Calu3 (cell line): Measurements from ENCODE around the gene TEX51. TPM values are rescaled to one million over a fixed set of nuclear protein-coding genes. Genes with fewer than 3 reads are reported as not detected.

Experiments
- BruUV-seq: library from RNA; stranded (reverse); fragments of 400-500 nt; replicated peaks from 2 replicates; lab custom pipeline; 2021; lab: Mats Ljungman, UMichigan
- CTCF ChIA-PET: fragments of 300-600 bp; sonication (Branson Sonifier 250); formaldehyde crosslinking; loops from one replicate; lab custom pipeline; 2022; ENCODE audit warnings: antibody characterized with exemption; lab: Charles Lee
- DNase-seq: peaks from one replicate; pipeline ENCODE4 v3.0.0; 2022
- H3K27ac Mint-ChIP-seq: one replicate; pipeline ENCODE4 v1.8.0; 2022; ENCODE audit warnings: mixed read lengths; ENCODE audit not compliant: unreplicated experiment
- H3K27me3 Mint-ChIP-seq: one replicate; pipeline ENCODE4 v1.8.0; 2022; ENCODE audit warnings: mixed read lengths; ENCODE audit not compliant: unreplicated experiment
- H3K36me3 Mint-ChIP-seq: one replicate; pipeline ENCODE4 v1.8.0; 2022; ENCODE audit warnings: mild to moderate bottlenecking, moderate library complexity, mixed read lengths; ENCODE audit not compliant: insufficient read depth, unreplicated experiment
- H3K4me1 Mint-ChIP-seq: one replicate; pipeline ENCODE4 v1.8.0; 2022; ENCODE audit warnings: mild to moderate bottlenecking, low read depth, mixed read lengths; ENCODE audit not compliant: unreplicated experiment
- H3K4me3 Mint-ChIP-seq: one replicate; pipeline ENCODE4 v1.8.0; 2022; ENCODE audit warnings: mild to moderate bottlenecking, low read depth, moderate library complexity, mixed read lengths; ENCODE audit not compliant: unreplicated experiment
- H3K9me3 Mint-ChIP-seq: one replicate; pipeline ENCODE4 v1.8.0; 2022; ENCODE audit warnings: low read depth, mixed read lengths; ENCODE audit not compliant: unreplicated experiment
- intact Hi-C: fragments of 100-400 bp; cut with micrococcal nuclease; formaldehyde crosslinking; loops from one replicate; pipeline ENCODE4 v1.10.0; 2022; ENCODE audit not compliant: unreplicated experiment
- total RNA-seq: library from RNA; stranded (reverse); gene quantifications from 2 replicates; pipeline ENCODE4 v1.2.3, GENCODE V29; 2022
- TF ChIP-seq, protein P1 (sequence below): fragments of 200-600 bp; IDR thresholded peaks from one replicate; pipeline ENCODE4 v1.8.0; 2022; ENCODE audit warnings: antibody characterized with exemption; ENCODE audit not compliant: unreplicated experiment

Gene TEX51
- total RNA-seq, 1 experiment from 2014 or later = not detected

DNA sequence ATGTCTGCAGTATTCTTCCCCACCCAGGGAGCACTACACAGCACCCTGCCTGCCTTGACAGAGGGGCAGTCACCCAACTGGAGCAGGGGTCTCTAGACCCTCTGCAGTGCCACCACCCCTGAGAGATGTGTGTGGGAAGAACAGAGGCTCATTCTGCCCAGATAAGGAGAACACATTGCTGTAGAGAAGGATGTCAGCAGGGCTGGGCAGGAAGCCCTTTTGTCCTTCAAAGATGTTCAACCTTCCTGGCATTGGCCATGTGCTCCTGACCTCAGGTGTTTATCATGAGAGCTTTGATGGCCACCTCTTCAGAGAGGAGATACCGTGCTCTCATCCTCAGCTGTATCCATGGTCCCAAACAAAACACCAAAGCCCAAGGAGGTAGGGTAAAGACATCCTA is 4.6 kb upstream of the TEX51 start:
- Mint-ChIP-seq H3K36me3 (no peaks in the 10 kb centered on the region), H3K9me3 (peaks cover 5% of the 10 kb centered on the region), H3K27ac (no peak overlapping the region), H3K4me1 (no peaks in the 10 kb centered on the region), H3K27me3 (peaks cover 18% of the 10 kb centered on the region), H3K4me3 (no peak overlapping the region)
- intact Hi-C loops = no loop called here
- CTCF ChIA-PET = no interaction called here
- BruUV-seq = no TSS peak
- TF ChIP-seq, protein P1, sequence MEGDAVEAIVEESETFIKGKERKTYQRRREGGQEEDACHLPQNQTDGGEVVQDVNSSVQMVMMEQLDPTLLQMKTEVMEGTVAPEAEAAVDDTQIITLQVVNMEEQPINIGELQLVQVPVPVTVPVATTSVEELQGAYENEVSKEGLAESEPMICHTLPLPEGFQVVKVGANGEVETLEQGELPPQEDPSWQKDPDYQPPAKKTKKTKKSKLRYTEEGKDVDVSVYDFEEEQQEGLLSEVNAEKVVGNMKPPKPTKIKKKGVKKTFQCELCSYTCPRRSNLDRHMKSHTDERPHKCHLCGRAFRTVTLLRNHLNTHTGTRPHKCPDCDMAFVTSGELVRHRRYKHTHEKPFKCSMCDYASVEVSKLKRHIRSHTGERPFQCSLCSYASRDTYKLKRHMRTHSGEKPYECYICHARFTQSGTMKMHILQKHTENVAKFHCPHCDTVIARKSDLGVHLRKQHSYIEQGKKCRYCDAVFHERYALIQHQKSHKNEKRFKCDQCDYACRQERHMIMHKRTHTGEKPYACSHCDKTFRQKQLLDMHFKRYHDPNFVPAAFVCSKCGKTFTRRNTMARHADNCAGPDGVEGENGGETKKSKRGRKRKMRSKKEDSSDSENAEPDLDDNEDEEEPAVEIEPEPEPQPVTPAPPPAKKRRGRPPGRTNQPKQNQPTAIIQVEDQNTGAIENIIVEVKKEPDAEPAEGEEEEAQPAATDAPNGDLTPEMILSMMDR = no peak
- DNase-seq = no peak

GRCh38 chr2:126894585-126895182 is 4.0 kb upstream of the TEX51 start:
- CTCF ChIA-PET = no interaction called here

DNA sequence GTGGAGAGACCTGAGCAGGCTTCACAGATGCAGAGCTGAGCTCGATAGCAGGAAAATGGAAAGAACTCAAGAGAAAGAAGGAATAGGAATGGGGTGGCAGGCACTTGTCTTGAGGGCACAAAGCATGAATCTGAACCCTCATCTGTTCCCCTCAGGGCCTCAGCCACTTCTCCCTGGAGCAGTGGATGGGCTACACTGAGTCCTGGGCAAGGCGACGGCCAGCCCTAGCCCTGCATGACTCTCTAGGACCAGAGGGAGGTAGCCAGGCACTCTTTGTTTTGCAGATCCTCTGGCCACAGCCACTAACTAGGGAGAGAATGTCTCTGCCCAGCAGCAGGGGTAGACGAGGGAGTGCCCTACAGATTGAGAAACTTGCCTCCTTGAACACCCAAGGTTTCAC is 3.4 kb upstream of the TEX51 start:
- Mint-ChIP-seq H3K4me3 (no peak overlapping the region), H3K4me1 (no peaks in the 10 kb centered on the region), H3K27me3 (peaks cover 23% of the 10 kb centered on the region), H3K36me3 (no peaks in the 10 kb centered on the region), H3K9me3 (peaks cover 5% of the 10 kb centered on the region), H3K27ac (no peak overlapping the region)
- no TSS peak for BruUV-seq
- DNase-seq = no peak
- CTCF ChIA-PET = no interaction called here
- TF ChIP-seq, protein P1 = no peak
- intact Hi-C loops = no loop called here

More at GRCh38 chr2:126894585-126895182, 4.0 kb upstream of the TEX51 start:
- TF ChIP-seq, protein P1 = no peak
- DNase-seq = no peak
- no TSS peak for BruUV-seq
- H3K27me3 Mint-ChIP-seq = peaks cover 18% of the 10 kb centered on the region
- H3K36me3 Mint-ChIP-seq = no peaks in the 10 kb centered on the region
- peaks cover 5% of the 10 kb centered on the region for H3K9me3 Mint-ChIP-seq
- no peak overlapping the region for H3K4me3 Mint-ChIP-seq
- intact Hi-C loops = no loop called here
- no peak overlapping the region for H3K27ac Mint-ChIP-seq
- no peaks in the 10 kb centered on the region for H3K4me1 Mint-ChIP-seq

- TF ChIP-seq, protein P1 = no peak
- H3K4me3 Mint-ChIP-seq = no peak overlapping the region
- DNase-seq = no peak
- no TSS peak for BruUV-seq
- H3K27me3 Mint-ChIP-seq = peaks cover 14% of the 10 kb centered on the region
- no peak overlapping the region for H3K27ac Mint-ChIP-seq
- intact Hi-C loops = no loop called here
- H3K36me3 Mint-ChIP-seq = no peaks in the 10 kb centered on the region
- CTCF ChIA-PET = no interaction called here
- no peaks in the 10 kb centered on the region for H3K4me1 Mint-ChIP-seq
- peaks cover 5% of the 10 kb centered on the region for H3K9me3 Mint-ChIP-seq
Observed at GRCh38 chr2:126896471-126896870, 2.2 kb upstream of the TEX51 start.
